ENCODE results near the gene UVRAG.

The UVRAG gene

DNA sequence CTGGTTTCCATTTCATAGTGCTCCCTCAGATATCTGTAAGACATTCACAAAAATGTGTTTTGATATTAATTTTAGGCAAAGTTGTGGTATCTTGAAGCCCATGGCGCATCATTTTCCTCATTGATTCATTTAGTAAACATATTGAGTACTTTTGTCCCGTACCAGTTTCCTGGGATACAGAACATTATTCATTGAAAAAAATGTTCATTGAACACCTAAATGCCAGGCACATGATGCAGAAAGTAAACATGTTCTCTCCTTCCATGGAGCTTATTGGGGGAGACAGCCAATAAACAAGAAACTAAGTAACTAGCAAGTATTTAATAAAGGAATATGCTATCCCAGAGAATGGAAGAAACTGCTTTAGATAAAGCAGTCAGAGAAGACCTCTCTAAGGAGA is 195.0 kb downstream of the UVRAG start:
- Histone ChIP-seq H3K36me3 (ENCODE audit: control insufficient read depth in 1 of 2, insufficient read depth in 2 of 2, low read length in 2 of 2) (peaks cover 0 to 14% of the 10 kb centered on the region in 2 donors), H3K4me3 (ENCODE audit: low read depth in 1 of 2, low read length in 2 of 2) (no peak overlapping the region), H3K27me3 (ENCODE audit: low read depth, low read length) (no peaks in the 10 kb centered on the region), H3K27ac (ENCODE audit: low read length) (no peak overlapping the region), H3K4me1 (ENCODE audit: control insufficient read depth in 1 of 2, insufficient read depth in 2 of 2, low read length in 2 of 2) (peaks cover 0 to 3% of the 10 kb centered on the region in 2 donors), H3K9me3 (ENCODE audit: control insufficient read depth in 1 of 2, low read length in 2 of 2) (no peaks in the 10 kb centered on the region)

DNA sequence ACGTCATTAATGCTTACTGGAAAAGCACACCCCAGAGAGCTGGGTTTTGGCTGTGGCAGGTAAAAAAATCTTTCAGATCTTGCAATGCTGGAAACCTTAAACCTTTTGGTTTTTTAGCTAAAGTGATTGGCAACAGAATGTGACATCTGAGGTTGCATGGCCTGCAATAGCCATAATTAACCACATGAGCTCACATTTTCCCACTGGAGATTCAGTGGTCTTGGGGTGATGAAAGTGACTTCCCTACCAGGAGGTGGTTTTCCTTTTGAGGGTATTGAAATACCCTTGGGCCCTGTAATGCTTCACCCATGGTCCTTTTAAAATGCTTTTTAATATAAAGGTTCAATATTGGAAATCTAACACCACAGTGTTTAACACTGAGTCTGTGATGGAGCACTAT is 198.5 kb downstream of the UVRAG start:
- Histone ChIP-seq H3K9me3 (ENCODE audit: control insufficient read depth in 1 of 2, low read length in 2 of 2) (no peaks in the 10 kb centered on the region), H3K36me3 (ENCODE audit: control insufficient read depth in 1 of 2, insufficient read depth in 2 of 2, low read length in 2 of 2) (peaks cover 0 to 19% of the 10 kb centered on the region in 2 donors), H3K27ac (ENCODE audit: low read length) (no peak overlapping the region), H3K4me1 (ENCODE audit: control insufficient read depth in 1 of 2, insufficient read depth in 2 of 2, low read length in 2 of 2) (peaks cover 0 to 3% of the 10 kb centered on the region in 2 donors), H3K27me3 (ENCODE audit: low read depth, low read length) (no peaks in the 10 kb centered on the region), H3K4me3 (ENCODE audit: low read depth in 1 of 2, low read length in 2 of 2) (no peak overlapping the region)

DNA sequence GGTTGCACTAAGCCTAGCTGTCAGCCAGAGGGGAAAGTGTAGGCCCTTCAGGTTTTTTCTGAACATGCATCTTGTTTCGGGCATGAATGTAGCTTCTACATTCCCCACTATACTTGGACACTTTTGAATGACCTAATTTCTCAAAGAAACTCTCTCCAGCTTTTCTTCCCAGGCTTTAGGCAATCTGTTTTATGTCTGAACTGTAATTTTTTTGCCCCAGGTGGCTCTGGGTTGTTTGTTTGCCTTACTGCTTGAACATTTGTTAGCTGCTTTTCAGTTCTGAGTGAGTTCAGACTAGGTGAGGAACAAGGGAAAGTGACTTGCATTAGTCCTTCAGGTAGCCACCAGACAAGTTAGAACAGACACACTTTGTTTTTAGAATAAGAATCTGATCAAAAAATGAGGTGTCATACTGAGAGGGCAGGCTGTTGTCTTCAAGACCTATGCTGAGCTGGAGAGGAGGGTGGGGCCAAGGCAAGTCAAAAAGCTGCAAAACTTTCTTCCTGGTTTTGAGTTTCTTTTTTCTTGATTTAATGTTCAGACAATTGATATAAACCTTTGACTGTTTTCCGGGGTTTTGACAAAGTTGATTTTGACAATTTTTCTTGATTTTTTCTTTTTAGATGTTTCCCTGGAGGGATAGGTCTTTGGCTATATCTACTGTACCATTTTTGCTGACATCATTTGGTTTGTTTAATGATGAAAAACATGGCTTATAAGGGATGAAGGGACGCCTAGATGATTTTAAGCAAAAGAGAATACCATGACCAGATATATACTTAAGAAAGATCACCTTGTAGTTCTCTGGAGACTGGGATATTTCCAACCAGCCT is 208.4 kb downstream of the UVRAG start:
- Histone ChIP-seq H3K4me3 (ENCODE audit: low read depth in 1 of 2, low read length in 2 of 2) (no peak overlapping the region), H3K4me1 (ENCODE audit: control insufficient read depth in 1 of 2, insufficient read depth in 2 of 2, low read length in 2 of 2) (peaks cover 4 to 12% of the 10 kb centered on the region in 2 donors), H3K27me3 (ENCODE audit: low read depth, low read length) (no peaks in the 10 kb centered on the region), H3K27ac (ENCODE audit: low read length) (no peak overlapping the region), H3K36me3 (ENCODE audit: control insufficient read depth in 1 of 2, insufficient read depth in 2 of 2, low read length in 2 of 2) (peaks cover 0 to 16% of the 10 kb centered on the region in 2 donors), H3K9me3 (ENCODE audit: control insufficient read depth in 1 of 2, low read length in 2 of 2) (no peaks in the 10 kb centered on the region)

DNA sequence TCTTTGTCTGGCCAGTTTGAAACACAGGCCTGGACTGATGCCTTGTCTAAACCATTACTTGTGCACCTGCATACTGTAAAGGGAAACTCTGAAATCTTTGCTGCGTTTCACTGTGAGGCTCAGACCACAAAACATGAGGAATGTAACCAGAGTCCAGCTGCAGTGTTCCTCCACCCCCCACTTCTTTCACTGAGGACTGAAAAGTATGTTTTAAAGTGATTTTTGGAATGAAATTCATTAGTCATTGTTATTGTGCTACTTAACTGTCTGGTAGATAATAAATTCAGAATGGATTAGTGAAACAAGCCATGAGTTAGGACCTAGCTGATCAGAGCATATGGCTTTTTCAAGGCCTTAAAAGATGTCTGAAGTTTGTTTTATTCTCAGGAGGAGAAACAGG is 210.1 kb downstream of the UVRAG start:
- Histone ChIP-seq H3K36me3 (ENCODE audit: control insufficient read depth in 1 of 2, insufficient read depth in 2 of 2, low read length in 2 of 2) (peaks cover 0 to 3% of the 10 kb centered on the region in 2 donors), H3K27me3 (ENCODE audit: low read depth, low read length) (no peaks in the 10 kb centered on the region), H3K27ac (ENCODE audit: low read length) (no peak overlapping the region), H3K9me3 (ENCODE audit: control insufficient read depth in 1 of 2, low read length in 2 of 2) (no peaks in the 10 kb centered on the region), H3K4me1 (ENCODE audit: control insufficient read depth in 1 of 2, insufficient read depth in 2 of 2, low read length in 2 of 2) (peaks cover 4 to 12% of the 10 kb centered on the region in 2 donors), H3K4me3 (ENCODE audit: low read depth in 1 of 2, low read length in 2 of 2) (no peak overlapping the region)

DNA sequence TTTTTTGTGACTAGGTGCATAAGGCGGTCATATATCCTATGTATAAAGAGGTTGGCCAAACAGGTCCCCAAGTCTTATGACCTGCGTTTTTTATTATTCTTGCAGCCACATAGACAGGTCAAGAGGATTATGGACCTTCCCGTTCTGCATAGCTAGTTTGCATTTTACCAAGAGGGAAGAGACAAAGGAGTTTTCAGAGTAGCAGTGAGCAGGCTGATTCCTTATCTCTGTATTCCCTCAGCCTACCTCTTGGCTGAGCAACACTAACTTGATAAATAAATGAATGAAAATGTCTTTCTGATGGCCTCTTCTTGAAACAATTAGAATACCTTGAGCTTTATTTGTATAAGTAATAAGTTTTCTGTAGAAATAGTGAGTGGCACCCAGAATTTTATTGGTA is 210.8 kb downstream of the UVRAG start:
- no peaks in the 10 kb centered on the region for H3K27me3 ChIP-seq (ENCODE audit: low read depth, low read length)
- no peaks in the 10 kb centered on the region for H3K9me3 ChIP-seq (ENCODE audit: control insufficient read depth in 1 of 2, low read length in 2 of 2)
- H3K4me1 ChIP-seq (ENCODE audit: control insufficient read depth in 1 of 2, insufficient read depth in 2 of 2, low read length in 2 of 2): peaks cover 4 to 12% of the 10 kb centered on the region in 2 donors
- H3K27ac ChIP-seq (ENCODE audit: low read length): no peak overlapping the region
- H3K36me3 ChIP-seq (ENCODE audit: control insufficient read depth in 1 of 2, insufficient read depth in 2 of 2, low read length in 2 of 2): no peaks in the 10 kb centered on the region
- H3K4me3 ChIP-seq (ENCODE audit: low read depth in 1 of 2, low read length in 2 of 2): no peak overlapping the region

DNA sequence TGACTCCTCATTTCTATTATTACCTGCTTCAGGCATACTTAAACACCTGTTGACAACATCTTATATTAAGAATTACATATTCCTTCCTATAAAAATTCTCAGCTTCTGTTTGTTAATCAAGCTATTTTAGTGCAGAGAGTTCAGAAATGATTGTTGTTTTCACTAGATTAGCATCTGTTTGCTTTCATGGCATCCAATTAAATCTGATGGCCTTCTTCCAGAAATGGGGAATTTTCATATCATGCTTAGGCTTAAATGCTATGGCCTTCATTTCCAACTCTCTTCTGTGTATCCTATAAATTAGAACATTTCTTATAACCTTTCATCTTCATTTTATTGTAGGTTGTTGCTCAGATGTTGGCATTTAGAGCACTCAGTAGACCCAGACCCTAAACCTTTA is 211.3 kb downstream of the UVRAG start:
- Histone ChIP-seq H3K36me3 (ENCODE audit: control insufficient read depth in 1 of 2, insufficient read depth in 2 of 2, low read length in 2 of 2) (no peaks in the 10 kb centered on the region), H3K27me3 (ENCODE audit: low read depth, low read length) (no peaks in the 10 kb centered on the region), H3K9me3 (ENCODE audit: control insufficient read depth in 1 of 2, low read length in 2 of 2) (no peaks in the 10 kb centered on the region), H3K4me3 (ENCODE audit: low read depth in 1 of 2, low read length in 2 of 2) (no peak overlapping the region), H3K4me1 (ENCODE audit: control insufficient read depth in 1 of 2, insufficient read depth in 2 of 2, low read length in 2 of 2) (peaks cover 4 to 12% of the 10 kb centered on the region in 2 donors), H3K27ac (ENCODE audit: low read length) (no peak overlapping the region)

DNA sequence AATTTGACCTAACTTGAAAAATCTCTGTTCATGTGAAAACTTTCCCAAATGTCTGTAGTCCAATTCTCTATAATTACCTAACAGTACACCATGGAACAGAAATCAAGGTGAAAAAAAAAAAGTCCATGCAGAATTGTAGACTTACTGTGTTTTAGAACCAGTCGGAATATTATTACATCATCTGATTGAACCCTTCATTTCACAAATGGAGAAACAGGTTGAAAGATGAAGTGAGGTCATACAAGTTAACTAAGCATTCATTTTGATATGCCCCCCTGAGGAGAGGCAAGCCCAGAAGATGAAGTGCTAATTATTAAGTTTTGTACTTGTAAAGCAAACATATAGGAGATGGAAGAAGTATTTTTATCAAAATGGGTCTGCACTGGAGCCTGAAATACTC is 211.9 kb downstream of the UVRAG start:
- H3K36me3 ChIP-seq (ENCODE audit: control insufficient read depth in 1 of 2, insufficient read depth in 2 of 2, low read length in 2 of 2): no peaks in the 10 kb centered on the region
- peaks cover 4 to 12% of the 10 kb centered on the region in 2 donors for H3K4me1 ChIP-seq (ENCODE audit: control insufficient read depth in 1 of 2, insufficient read depth in 2 of 2, low read length in 2 of 2)

DNA sequence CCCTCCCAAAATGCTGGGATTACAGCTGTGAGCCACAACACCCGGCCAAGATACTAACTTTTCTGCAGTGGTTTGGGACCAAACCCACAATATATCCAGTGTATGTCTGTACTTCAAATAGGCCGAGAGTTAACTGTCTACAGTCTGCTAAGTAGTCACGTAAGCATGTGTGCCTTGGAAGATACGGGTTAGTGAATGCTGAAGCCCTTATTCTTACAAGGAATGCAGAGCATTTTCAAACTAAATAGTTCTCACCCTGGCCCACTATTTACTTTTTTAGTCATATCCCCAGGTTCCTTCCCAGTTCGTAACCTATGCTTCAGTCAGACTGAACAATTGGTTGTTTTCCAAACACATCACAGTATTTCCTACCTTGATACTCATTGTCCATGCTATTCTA is 215.3 kb downstream of the UVRAG start:
- Histone ChIP-seq H3K27ac (ENCODE audit: low read length) (no peak overlapping the region), H3K36me3 (ENCODE audit: control insufficient read depth in 1 of 2, insufficient read depth in 2 of 2, low read length in 2 of 2) (no peaks in the 10 kb centered on the region), H3K4me1 (ENCODE audit: control insufficient read depth in 1 of 2, insufficient read depth in 2 of 2, low read length in 2 of 2) (peaks cover 0 to under 1% of the 10 kb centered on the region in 2 donors), H3K9me3 (ENCODE audit: control insufficient read depth in 1 of 2, low read length in 2 of 2) (no peaks in the 10 kb centered on the region), H3K4me3 (ENCODE audit: low read depth in 1 of 2, low read length in 2 of 2) (no peak overlapping the region), H3K27me3 (ENCODE audit: low read depth, low read length) (no peaks in the 10 kb centered on the region)

More for the DNA sequence above, 211.9 kb downstream of the UVRAG start:
- H3K27me3 ChIP-seq (ENCODE audit: low read depth, low read length): no peaks in the 10 kb centered on the region
- H3K4me3 ChIP-seq (ENCODE audit: low read depth in 1 of 2, low read length in 2 of 2): no peak overlapping the region
- H3K9me3 ChIP-seq (ENCODE audit: control insufficient read depth in 1 of 2, low read length in 2 of 2): no peaks in the 10 kb centered on the region
- no peak overlapping the region for H3K27ac ChIP-seq (ENCODE audit: low read length)

DNA sequence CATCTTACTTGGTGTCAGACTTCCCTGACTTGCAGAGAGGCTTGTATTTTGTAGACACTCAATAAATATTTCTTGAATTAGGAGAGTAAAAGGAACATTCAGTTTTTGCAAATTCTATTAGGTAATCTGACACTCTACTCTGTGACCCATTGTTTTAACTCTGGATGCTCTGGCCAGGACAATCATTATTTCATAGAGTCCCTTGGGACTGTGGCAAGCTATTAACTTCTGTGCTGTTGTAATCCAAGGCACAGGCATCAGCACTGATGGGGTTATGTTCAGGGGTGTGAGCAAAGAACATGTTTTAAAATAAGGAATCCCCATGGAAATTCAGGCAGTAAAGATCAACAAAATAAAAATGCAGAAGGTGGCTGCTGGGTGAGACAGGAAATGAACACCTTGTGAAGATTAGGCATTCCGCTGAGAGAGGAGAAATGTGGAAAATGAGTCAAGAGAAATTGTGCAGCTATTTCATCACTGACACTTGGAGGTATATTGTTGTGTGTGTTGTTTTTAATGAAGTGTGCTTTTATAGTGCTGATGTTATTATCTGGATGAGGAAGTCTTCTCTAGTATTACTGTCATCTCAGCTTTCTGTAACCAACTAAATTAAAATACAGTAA is 216.1 kb downstream of the UVRAG start:
- no peaks in the 10 kb centered on the region for H3K36me3 ChIP-seq (ENCODE audit: control insufficient read depth in 1 of 2, insufficient read depth in 2 of 2, low read length in 2 of 2)
- H3K9me3 ChIP-seq (ENCODE audit: control insufficient read depth in 1 of 2, low read length in 2 of 2): no peaks in the 10 kb centered on the region
- H3K27me3 ChIP-seq (ENCODE audit: low read depth, low read length): no peaks in the 10 kb centered on the region
- no peak overlapping the region for H3K4me3 ChIP-seq (ENCODE audit: low read depth in 1 of 2, low read length in 2 of 2)
- no peak overlapping the region for H3K27ac ChIP-seq (ENCODE audit: low read length)
- H3K4me1 ChIP-seq (ENCODE audit: control insufficient read depth in 1 of 2, insufficient read depth in 2 of 2, low read length in 2 of 2): no peaks in the 10 kb centered on the region

DNA sequence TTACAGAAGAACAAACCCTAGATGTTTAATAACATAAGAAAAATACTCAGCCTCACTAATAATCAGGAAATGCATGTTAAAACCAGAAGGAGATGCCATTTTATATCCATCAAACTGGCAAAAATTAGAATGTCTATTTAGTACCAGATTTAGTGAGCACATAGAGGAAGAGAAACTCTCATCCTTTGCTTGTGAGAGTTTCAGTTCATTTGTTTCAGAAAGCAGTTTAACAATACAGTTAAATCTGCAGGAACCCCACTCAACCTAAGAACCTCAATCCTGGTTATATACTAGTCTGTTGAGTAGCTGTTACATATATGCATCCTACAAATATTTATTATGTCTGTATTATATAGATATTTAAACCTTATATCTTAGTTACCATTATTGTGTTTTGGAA is 218.7 kb downstream of the UVRAG start:
- Histone ChIP-seq H3K36me3 (ENCODE audit: control insufficient read depth in 1 of 2, insufficient read depth in 2 of 2, low read length in 2 of 2) (no peaks in the 10 kb centered on the region), H3K9me3 (ENCODE audit: control insufficient read depth in 1 of 2, low read length in 2 of 2) (no peaks in the 10 kb centered on the region), H3K4me3 (ENCODE audit: low read depth in 1 of 2, low read length in 2 of 2) (no peak overlapping the region), H3K27me3 (ENCODE audit: low read depth, low read length) (no peaks in the 10 kb centered on the region), H3K27ac (ENCODE audit: low read length) (no peak overlapping the region), H3K4me1 (ENCODE audit: control insufficient read depth in 1 of 2, insufficient read depth in 2 of 2, low read length in 2 of 2) (no peaks in the 10 kb centered on the region)

DNA sequence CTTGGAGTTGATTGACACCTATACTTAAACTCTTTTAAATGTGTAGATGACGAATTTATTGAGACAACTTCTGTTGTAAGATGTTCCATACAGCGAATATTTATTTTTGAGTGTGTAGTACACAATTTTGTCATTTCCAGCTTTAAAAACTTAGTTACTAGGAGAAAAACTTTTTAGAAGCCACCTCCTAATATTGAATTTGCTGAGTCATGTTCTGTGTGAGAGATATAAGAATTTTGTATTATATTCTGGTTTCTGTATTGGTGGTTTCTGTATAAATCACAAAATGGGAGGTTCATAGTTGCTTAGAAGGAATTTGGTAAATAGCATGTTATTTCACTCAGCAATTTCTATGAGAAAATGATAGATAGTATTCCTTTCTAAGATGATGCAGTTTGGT is 220.0 kb downstream of the UVRAG start:
- H3K27ac ChIP-seq (ENCODE audit: low read length): no peak overlapping the region
- H3K27me3 ChIP-seq (ENCODE audit: low read depth, low read length): no peaks in the 10 kb centered on the region
- H3K4me3 ChIP-seq (ENCODE audit: low read depth in 1 of 2, low read length in 2 of 2): no peak overlapping the region
- H3K9me3 ChIP-seq (ENCODE audit: control insufficient read depth in 1 of 2, low read length in 2 of 2): no peaks in the 10 kb centered on the region
- no peaks in the 10 kb centered on the region for H3K4me1 ChIP-seq (ENCODE audit: control insufficient read depth in 1 of 2, insufficient read depth in 2 of 2, low read length in 2 of 2)
- no peaks in the 10 kb centered on the region for H3K36me3 ChIP-seq (ENCODE audit: control insufficient read depth in 1 of 2, insufficient read depth in 2 of 2, low read length in 2 of 2)

All from muscle layer of duodenum (tissue), 2 donors.